ENCODE results near the gene ADAM20.

Gene ADAM20

DNA sequence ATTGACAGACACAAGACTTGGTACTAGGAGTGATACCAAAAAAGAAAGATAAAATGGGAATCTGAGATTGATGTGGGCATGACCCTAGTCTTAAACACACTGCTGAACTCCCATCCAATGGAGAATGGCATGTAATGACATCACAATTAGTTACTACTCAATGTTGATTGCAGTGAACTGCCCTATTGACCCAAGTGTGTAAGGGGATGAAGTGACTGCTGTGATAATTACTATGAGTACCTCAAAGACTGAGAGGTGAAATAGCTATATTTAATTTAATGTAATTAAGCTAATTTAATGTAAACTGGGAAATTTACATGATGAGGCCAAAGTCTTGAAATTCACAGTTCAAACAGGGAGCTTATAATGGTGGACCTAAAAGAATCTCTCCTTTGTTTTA, at the start of gene ADAM20:
ADAM20 (minus strand) TSS at position 101 of the 400 bp plus-strand sequence. CDS start 10,247 bp downstream, outside the sequence.
- ChIA-PET POLR2A (no interaction called here), CTCF (no interaction called here)
- H3K4me3 ChIP-seq (ENCODE audit: low read depth, low read length), result no peak within 1 kb of the TSS
- TF ChIP-seq, protein P1, sequence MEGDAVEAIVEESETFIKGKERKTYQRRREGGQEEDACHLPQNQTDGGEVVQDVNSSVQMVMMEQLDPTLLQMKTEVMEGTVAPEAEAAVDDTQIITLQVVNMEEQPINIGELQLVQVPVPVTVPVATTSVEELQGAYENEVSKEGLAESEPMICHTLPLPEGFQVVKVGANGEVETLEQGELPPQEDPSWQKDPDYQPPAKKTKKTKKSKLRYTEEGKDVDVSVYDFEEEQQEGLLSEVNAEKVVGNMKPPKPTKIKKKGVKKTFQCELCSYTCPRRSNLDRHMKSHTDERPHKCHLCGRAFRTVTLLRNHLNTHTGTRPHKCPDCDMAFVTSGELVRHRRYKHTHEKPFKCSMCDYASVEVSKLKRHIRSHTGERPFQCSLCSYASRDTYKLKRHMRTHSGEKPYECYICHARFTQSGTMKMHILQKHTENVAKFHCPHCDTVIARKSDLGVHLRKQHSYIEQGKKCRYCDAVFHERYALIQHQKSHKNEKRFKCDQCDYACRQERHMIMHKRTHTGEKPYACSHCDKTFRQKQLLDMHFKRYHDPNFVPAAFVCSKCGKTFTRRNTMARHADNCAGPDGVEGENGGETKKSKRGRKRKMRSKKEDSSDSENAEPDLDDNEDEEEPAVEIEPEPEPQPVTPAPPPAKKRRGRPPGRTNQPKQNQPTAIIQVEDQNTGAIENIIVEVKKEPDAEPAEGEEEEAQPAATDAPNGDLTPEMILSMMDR (IDR thresholded peaks at IDR 0.05; ENCODE audit: insufficient read depth, low read length, missing control alignments), result no peak
- DNase-seq (ENCODE audit: low read depth, low spot score), result no peak

DNA sequence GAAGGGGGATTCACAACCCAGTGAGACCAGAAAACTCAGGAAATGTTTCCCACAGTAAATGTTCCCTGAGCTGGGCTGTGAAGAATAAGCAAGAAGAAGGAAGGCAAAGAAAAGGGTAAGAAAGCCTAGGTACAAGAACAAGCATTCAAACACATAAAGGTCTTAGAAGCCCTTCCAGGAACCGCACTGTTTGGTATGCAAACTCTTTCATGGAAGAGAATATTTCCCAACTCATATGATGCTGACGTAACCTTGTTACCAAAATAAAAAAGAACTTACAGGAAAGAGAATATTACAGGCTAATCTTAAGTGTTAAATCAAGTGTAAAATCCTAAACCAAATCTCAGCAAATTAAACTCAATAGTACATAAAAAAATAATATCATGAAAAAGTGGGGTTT, 42.1 kb upstream of the ADAM20 start:
- ChIA-PET POLR2A (no interaction called here), CTCF (no interaction called here)
- TF ChIP-seq, protein P1 (IDR thresholded peaks at IDR 0.05; ENCODE audit: insufficient read depth, low read length, missing control alignments), result no peak
- DNase-seq (ENCODE audit: low read depth, low spot score), result no peak
- H3K4me3 ChIP-seq (ENCODE audit: low read depth, low read length), result no peak overlapping the region

DNA sequence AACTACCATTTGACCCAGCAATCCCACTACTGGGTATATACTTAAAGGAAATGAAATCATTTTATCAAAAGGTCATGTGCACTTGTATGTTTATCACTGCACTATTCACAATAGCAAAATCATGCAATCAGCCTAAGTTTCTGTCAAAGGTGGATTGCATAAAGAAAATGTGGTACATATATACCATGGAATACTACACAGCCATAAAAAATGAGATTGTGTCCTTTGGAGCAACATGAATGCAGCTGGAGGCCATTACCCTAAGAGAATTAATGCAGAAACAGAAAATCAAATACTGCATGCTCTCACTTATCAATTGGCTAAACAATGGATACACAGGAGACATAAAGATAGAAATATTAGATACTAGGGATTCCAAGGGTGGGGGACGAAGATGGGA, 38.2 kb upstream of the ADAM20 start:
- DNase-seq (ENCODE audit: low read depth, low spot score), result no peak
- ChIA-PET CTCF (no interaction called here), POLR2A (no interaction called here)
- TF ChIP-seq, protein P1 (IDR thresholded peaks at IDR 0.05; ENCODE audit: insufficient read depth, low read length, missing control alignments), result no peak
- no peak overlapping the region for H3K4me3 ChIP-seq (ENCODE audit: low read depth, low read length)

DNA sequence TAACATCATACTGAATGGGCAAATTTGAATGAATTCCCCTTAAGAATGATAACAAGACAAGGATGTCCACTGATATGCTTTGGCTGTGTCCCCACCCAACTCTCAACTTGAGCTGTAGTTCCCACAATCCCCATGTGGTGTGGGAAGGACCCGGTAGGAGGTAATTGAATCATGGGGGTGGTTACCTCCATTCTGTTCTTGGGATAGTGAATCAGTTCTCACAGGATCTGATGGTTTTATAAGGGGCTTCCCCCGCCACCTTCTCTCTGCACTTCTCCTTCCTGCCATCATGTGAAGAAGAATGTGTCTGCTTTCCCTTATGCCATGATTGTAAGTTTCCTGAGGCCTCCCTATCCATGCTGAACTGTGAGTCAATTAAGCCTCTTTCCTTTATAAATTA, 36.3 kb upstream of the ADAM20 start:
- H3K4me3 ChIP-seq (ENCODE audit: low read depth, low read length), result no peak overlapping the region
- DNase-seq (ENCODE audit: low read depth, low spot score), result no peak
- TF ChIP-seq, protein P1 (IDR thresholded peaks at IDR 0.05; ENCODE audit: insufficient read depth, low read length, missing control alignments), result no peak
- CTCF ChIA-PET, result no interaction called here
- POLR2A ChIA-PET, result no interaction called here

DNA sequence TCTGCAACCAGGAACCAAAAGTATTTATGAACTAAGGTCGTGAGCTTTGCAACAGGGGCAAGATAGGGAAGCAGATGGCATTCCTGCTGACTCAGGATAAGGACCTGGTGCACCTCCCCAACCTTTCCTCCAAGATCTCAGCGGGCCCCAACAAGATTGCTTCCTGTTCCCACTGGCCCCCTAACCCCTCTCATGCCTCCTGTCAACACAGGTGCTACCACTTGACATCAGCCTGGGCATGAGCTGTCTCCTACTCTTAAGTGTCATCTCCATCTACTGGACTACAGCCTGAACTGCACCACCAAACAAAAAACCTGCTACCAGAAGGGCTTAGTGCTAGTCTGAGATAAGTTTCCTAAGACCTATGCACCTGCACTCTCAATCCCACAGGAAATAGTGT, 33.0 kb upstream of the ADAM20 start:
- H3K4me3 ChIP-seq (ENCODE audit: low read depth, low read length), result no peak overlapping the region
- peak; percentile 5 for DNase-seq (ENCODE audit: low read depth, low spot score)
- TF ChIP-seq, protein P1 (IDR thresholded peaks at IDR 0.05; ENCODE audit: insufficient read depth, low read length, missing control alignments), result peak; percentile 53
- ChIA-PET POLR2A (no interaction called here), CTCF (interaction anchor here (0.7 to 3.4 kb wide), 5 partner anchors 10 to 481 kb away, joined by 3 to 13 read pairs (median 3); no protein-coding TSS in a partner anchor)

DNA sequence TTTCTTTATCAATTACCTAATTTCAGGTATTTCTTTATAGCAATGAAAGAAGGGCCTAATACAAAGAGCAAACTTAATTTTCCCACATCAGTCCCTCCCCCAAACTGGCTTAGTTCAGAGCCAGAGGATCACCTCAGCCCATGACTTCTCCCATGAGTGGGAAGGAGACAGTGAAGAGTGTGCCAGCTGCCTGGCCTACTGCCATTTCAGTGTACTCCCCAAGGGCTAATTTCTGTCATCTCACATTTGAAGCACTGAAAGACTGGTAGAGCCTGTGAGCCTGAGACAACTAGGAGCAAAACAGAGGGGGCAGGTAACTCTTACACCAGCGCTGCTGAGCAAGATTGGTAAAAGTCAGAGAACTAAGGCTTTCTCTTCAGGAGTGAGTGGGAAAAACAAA, 29.1 kb upstream of the ADAM20 start:
- ChIA-PET POLR2A (no interaction called here), CTCF (no interaction called here)
- no peak for DNase-seq (ENCODE audit: low read depth, low spot score)
- no peak overlapping the region for H3K4me3 ChIP-seq (ENCODE audit: low read depth, low read length)
- TF ChIP-seq, protein P1 (IDR thresholded peaks at IDR 0.05; ENCODE audit: insufficient read depth, low read length, missing control alignments), result no peak
